Measurements from ENCODE around the gene PRICKLE4.

PRICKLE4 gene

DNA sequence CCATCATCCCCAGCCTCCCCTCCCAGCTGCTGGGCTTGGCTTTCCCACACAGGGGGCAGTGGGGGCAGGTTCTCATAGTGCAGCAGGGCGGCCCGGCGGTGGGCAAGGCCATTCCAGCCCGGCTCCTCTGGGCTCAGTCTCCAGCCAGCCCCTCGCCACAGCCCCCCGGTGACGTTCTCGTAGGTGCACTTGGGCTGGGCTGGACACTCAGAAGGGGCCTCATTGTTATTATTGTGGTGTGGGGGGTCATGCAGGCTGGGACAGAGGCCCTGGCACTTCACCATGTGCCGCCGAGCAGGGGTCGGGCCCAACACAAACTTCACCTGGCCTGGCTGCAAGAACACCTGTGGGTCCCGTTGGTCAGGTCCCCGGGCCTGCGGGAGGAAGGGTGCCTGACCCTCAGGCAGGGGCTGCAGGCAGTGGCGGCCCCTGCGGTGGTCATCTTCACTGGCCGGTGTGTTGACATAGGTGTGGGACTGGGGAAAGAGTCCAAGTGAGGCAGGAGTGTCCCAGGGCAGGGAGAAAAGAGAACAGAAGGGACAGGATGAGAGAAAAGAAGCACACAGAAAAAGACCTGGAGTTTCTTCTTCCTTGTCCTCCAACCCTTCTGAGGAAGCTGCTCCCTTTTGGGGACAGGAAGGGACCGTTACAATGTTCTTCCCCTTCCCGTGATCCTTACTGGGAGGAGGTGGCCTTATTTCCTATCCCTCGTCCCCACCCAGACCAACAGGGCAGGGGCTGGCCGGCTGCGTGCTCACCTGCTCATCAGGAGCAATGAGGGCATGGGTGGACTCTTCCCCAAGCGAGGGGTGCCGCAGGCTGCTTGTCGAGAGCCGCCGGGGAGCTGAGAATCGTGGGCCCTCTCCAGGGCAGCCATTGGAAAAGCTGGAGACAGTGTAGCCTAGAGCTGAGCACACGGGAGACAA lies 9.3 kb upstream of the PRICKLE4 start:
- DNase-seq = no peak

GRCh38 chr6:41774841-41775240 lies 5.7 kb upstream of the PRICKLE4 start:
- no peak for DNase-seq

GRCh38 chr6:41775293-41775882 lies 5.2 kb upstream of the PRICKLE4 start:
- DNase-seq = no peak

- DNase-seq = no peak
These were observed 2.9 kb upstream of the PRICKLE4 start for GRCh38 chr6:41777551-41778285.

DNA sequence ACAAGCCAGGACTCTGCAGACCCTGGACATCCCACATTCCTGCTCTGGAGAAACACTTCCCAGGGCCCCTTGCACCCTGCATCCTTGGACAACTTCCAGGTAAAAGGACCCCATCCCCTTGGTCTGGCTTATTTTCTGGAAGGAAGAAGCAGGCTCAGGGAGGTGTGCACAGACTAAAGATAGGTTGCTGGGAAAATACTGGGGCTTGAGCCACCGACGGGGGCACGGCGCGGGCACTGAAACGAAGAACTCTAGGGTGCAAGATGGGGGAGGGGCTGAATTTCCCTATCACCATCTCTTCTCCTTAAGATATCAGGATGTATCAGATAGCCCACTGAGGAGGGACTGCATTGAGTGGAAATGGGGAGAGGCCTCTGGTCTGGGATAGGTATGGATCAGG lies 1.7 kb upstream of the PRICKLE4 start:
- no peak for DNase-seq

DNA sequence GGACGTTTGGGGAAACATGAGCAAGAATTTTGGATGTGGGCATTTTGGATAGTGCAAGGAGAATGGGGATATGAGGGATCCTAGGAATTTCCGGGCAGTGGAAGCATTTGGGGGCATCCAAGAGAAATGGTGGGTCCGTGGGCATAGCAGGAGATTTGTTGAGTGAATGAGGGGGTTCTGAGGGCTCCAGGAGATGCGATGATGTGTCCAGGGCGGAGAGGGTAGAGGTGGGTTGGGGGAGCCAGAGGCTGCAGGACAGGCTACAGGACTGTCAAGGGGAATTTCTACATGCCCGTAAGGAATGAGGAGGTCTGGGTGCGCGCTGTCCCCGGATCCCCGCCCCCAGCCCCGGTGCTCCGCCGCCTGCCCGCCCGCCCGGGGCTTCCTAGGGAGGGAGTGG lies 1.2 kb upstream of the PRICKLE4 start:
- no peak for DNase-seq

- DNase-seq = peak; percentile 96
These were observed 613 bp upstream of the PRICKLE4 start, which contains the start of gene FRS3 for GRCh38 chr6:41779788-41780550. Gene FRS3, minus strand, starts transcription at chr6:41779900. Its CDS starts 2,913 bp downstream, at chr6:41776987.

DNA sequence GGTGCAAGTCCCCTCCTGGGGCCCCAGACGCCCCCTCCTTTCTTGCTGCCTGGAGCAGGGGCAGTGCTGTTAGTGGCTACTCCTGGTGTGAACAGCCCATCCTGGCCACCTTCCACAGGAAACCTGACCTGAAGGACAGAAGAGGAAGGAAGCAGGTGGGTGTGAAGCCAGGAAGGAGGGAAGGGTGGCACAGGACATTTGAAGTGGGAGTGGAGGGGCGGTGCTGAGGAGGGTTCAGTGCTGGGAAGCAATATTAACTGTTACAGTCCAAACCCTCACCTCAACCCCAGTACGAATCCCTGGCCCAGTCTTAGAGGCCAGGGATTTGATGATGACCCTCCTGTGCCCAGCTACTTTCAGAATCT lies 766 bp downstream of the PRICKLE4 start:
- DNase-seq = no peak

GRCh38 chr6:41783106-41783780 lies 2.7 kb downstream of the PRICKLE4 start:
- DNase-seq = no peak

DNA sequence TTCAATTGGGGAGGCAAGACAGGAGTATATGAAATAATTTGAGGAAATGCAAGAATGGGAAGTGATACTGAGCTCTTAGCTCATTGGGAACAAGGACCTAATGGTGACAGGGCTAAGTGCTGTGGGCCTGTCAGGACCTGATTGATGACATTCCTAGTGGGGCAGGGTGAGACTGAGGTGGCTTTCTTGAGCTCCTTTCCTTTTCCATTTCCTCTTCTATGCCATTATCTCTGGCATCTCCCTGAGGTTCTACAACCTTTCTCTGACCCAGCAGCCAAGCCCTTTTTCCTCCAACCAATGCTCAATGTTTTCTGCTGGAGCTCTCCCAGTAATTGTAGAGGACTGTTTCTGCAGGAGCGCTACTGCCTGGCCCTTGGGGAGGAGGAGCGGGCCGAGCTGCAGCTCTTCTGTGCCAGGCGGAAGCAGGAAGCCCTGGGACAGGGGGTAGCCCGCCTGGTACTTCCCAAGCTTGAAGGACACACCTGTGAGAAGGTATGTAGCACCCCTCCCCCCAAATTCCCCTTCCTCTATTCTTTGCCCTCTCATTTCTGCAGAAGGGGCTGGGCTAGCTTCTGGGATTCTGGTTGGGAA lies 4.1 kb downstream of the PRICKLE4 start:
- DNase-seq = no peak

DNA sequence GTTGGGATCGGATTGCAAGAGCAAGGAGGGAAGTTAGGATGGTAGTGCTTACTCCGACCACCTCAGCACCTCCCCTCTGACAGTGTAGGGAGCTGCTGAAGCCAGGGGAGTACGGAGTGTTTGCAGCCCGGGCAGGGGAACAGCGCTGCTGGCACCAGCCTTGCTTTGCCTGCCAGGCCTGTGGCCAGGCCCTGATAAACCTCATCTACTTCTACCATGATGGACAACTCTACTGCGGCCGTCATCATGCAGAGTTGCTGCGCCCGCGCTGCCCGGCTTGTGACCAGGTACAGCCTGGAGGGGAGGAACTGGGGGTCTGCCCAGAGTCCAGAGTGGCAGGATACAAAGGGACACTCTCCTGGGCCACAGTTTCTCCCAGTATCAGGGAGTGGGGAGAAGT lies 4.7 kb downstream of the PRICKLE4 start:
- DNase-seq = no peak

DNA sequence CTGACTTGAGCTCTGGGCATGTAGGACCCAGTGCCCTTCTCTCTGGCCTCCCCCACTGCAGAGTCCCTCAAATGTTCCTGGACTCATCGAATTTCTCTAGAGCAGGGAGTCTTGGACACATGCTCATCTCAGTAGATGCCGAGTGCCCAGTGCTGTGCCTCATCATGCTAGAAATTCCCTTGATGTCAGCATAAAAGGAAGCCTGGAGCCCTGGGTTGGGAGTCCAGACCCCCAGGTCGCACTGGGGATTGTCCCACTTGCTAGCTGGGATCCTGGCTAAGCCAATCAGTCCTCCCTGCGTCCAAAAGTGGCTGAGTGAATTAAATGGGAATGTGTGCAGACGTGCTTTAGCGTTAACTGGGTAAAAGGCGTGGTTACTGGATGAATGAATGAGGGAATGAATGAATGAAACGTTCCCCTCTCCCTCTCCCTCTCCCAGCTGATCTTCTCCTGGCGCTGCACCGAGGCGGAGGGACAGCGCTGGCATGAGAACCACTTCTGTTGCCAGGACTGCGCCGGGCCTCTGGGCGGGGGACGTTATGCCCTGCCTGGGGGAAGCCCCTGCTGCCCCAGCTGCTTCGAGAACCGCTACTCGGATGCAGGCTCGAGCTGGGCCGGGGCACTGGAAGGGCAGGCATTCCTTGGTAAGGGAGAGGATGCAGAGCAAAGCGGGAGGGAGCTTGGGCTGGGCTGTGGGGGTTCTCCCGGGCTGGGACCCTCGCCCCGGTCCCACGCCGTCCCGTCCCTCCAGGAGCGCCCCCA lies 5.3 kb downstream of the PRICKLE4 start:
- DNase-seq = no peak

GRCh38 chr6:41786451-41787218 lies 6.1 kb downstream of the PRICKLE4 start:
- DNase-seq = peak; percentile 80

DNA sequence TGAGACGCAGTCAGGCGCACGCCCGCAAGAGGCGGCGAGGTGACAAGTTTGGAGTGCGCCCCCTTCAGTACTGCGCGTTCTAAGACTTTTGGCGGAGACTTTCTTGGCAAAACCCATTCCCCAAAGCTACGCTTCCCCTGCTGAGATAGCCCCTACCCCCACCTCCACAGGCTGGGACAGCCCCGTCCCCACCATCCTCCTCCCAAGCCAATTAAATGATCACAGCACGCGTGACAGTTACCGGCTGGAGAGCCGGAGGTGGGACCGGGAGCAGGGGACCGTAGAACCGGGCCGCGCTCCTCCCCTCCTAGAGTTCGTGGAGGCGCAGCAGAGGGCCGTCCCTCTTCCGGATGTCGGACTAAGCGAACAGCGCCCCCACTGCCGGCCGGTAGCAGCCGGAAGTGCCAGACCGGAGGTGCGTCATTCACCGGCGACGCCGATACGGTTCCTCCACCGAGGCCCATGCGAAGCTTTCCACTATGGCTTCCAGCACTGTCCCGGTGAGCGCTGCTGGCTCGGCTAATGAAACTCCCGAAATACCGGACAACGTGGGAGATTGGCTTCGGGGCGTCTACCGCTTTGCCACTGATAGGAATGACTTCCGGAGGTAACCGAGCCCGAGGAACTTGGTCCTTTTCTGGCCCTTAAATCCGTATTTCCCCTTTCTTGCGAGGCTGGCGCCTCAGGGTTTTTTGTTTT lies 6.8 kb downstream of the PRICKLE4 start, which contains the start of gene TOMM6:
TOMM6 (plus strand) TSS at position 476 of the 699 bp plus-strand sequence; CDS start at position 480, 4 bp downstream.
- DNase-seq = peak; percentile 93

DNA sequence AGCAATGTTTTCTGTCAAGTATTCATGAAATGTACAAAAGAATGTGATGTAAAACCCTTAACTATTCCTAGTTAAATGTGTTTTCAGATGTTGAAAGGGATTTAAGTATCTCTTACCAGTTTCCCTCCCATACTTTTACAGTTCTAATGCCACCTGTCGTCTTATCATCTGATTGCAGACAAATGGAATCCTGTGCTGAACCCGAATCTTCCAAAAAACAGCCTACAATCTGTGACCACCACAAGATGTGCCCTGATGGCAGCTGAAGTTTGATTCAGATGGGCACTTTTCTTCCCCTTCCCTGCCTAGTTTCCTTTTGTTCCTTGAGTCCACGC lies 8.8 kb downstream of the PRICKLE4 start:
- DNase-seq = no peak

- no peak for DNase-seq
These were observed 9.5 kb downstream of the PRICKLE4 start for GRCh38 chr6:41790045-41790444.

GRCh38 chr6:41791305-41791704 lies 10.7 kb downstream of the PRICKLE4 start:
- no peak for DNase-seq

GRCh38 chr6:41791984-41792383 lies 11.4 kb downstream of the PRICKLE4 start:
- DNase-seq = no peak

DNA sequence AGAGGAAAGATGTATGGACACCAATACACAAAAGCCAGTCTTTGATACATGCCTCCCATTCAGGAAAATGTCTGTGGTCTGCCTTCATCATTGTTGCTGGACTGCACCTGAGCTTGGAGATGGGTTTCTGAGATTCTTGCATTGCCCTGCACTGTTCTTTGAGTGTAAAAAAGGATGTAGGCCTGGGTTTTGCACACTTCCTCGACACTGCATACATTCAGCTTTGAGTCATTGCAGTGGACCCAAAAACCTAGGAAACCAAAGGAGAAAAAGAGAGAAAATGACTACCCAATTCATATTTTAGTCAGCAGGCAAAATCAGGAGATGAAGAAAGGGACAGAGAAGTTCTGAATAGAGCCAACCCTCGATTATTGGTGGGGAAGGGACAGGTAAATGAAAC lies 15.9 kb downstream of the PRICKLE4 start:
- DNase-seq = no peak

All from central memory CD4-positive, alpha-beta T cell (primary cell).